Endothelial cell of umbilical vein (primary cell): Measurements from ENCODE around the gene MASP2.

Experiments used
- CTCF ChIP-seq, 2 donors: IDR thresholded peaks; 1 replicate in 1 of 2; 2 replicates in 1 of 2; pipeline ENCODE4 v1.5.1; 2011; ENCODE audit warnings: low read length in 2 of 2, mild to moderate bottlenecking in 2 of 2, moderate library complexity in 2 of 2, control low read depth in 1 of 2, inconsistent platforms in 1 of 2, low read depth in 1 of 2; ENCODE audit not compliant: insufficient read depth in 1 of 2; ENCODE audit errors: extremely low read depth in 1 of 2
- EZH2 ChIP-seq: IDR thresholded peaks from 2 replicates; pipeline ENCODE4 v1.6.1; 2012; ENCODE audit warnings: borderline replicate concordance, low read depth, mild to moderate bottlenecking, moderate library complexity, low read length, inconsistent platforms; ENCODE audit not compliant: severe bottlenecking
- FOS ChIP-seq: IDR thresholded peaks from 2 replicates; pipeline ENCODE4 v1.6.1; 2011; ENCODE audit warnings: mild to moderate bottlenecking, low read length, moderate library complexity, borderline replicate concordance; ENCODE audit not compliant: insufficient read depth
- JUN ChIP-seq: IDR thresholded peaks from 2 replicates; pipeline ENCODE4 v1.6.1; 2011; ENCODE audit warnings: borderline replicate concordance, low read depth; ENCODE audit not compliant: insufficient read length, insufficient read depth
- MYC ChIP-seq: IDR thresholded peaks from one replicate; pipeline ENCODE4 v1.6.1; 2011; ENCODE audit warnings: mild to moderate bottlenecking, low read depth, low read length
- POLR2A ChIP-seq: IDR thresholded peaks from 2 replicates; pipeline ENCODE4 v1.6.1; 2012; ENCODE audit warnings: low read depth, mild to moderate bottlenecking, control low read depth, low read length
- POLR2AphosphoS5 ChIP-seq: IDR thresholded peaks from 2 replicates; pipeline ENCODE4 v1.6.1; 2012; ENCODE audit warnings: low read depth, mild to moderate bottlenecking, control low read depth, low read length, moderate library complexity; ENCODE audit not compliant: insufficient read depth
- TF ChIP-seq, protein P1 (sequence below): IDR thresholded peaks from 2 replicates; pipeline ENCODE4 v1.6.1; 2011; ENCODE audit not compliant: insufficient read depth, insufficient read length

GRCh38 chr1:11023201-11023600 is 23.8 kb downstream of the MASP2 start:
- no peak for TF ChIP-seq CTCF (IDR thresholded peaks at IDR 0.05; ENCODE audit: extremely low read depth in 1 of 2, insufficient read depth in 1 of 2, low read depth in 1 of 2, low read length in 2 of 2)
- TF ChIP-seq POLR2AphosphoS5, result no peak
- no peak for TF ChIP-seq JUN
- TF ChIP-seq POLR2A, result no peak
- no peak for TF ChIP-seq EZH2
- TF ChIP-seq, protein P1, sequence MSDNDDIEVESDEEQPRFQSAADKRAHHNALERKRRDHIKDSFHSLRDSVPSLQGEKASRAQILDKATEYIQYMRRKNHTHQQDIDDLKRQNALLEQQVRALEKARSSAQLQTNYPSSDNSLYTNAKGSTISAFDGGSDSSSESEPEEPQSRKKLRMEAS, result no peak
- no peak for TF ChIP-seq MYC
- TF ChIP-seq FOS, result no peak
